ENCODE measurements around the gene TENT5C.

TENT5C gene

GRCh38 chr1:117642963-117643362, 37.1 kb downstream of the TENT5C start:
- H3K27ac ChIP-seq = no peak overlapping the region
- no peaks in the 10 kb centered on the region for H3K36me3 ChIP-seq
- H3K27me3 ChIP-seq = no peaks in the 10 kb centered on the region
- DNase-seq = no peak
- H3K4me3 ChIP-seq = no peak overlapping the region
- TF ChIP-seq CTCF (IDR thresholded peaks at IDR 0.05) = no peak
- no peaks in the 10 kb centered on the region for H3K9me3 ChIP-seq
- intact Hi-C loops (cut with DNase I; ENCODE audit: low total_unique reads) = no loop called here
- no peaks in the 10 kb centered on the region for H3K4me1 ChIP-seq

GRCh38 chr1:117643601-117644000, 37.8 kb downstream of the TENT5C start:
- intact Hi-C loops (cut with DNase I; ENCODE audit: low total_unique reads) = no loop called here
- TF ChIP-seq CTCF (IDR thresholded peaks at IDR 0.05) = no peak
- no peaks in the 10 kb centered on the region for H3K9me3 ChIP-seq
- no peaks in the 10 kb centered on the region for H3K36me3 ChIP-seq
- H3K27me3 ChIP-seq = no peaks in the 10 kb centered on the region
- no peak overlapping the region for H3K4me3 ChIP-seq
- DNase-seq = no peak
- no peak overlapping the region for H3K27ac ChIP-seq
- H3K4me1 ChIP-seq = no peaks in the 10 kb centered on the region

- TF ChIP-seq CTCF (IDR thresholded peaks at IDR 0.05) = no peak
- Histone ChIP-seq H3K36me3 (no peaks in the 10 kb centered on the region), H3K9me3 (no peaks in the 10 kb centered on the region), H3K4me1 (no peaks in the 10 kb centered on the region), H3K4me3 (no peak overlapping the region), H3K27me3 (no peaks in the 10 kb centered on the region), H3K27ac (no peak overlapping the region)
- DNase-seq = no peak
- intact Hi-C loops (cut with DNase I; ENCODE audit: low total_unique reads) = no loop called here
Measured at GRCh38 chr1:117644696-117645311, 39.0 kb downstream of the TENT5C start.

- intact Hi-C loops (cut with DNase I; ENCODE audit: low total_unique reads) = no loop called here
- Histone ChIP-seq H3K4me1 (no peaks in the 10 kb centered on the region), H3K4me3 (no peak overlapping the region), H3K9me3 (no peaks in the 10 kb centered on the region), H3K27ac (no peak overlapping the region), H3K36me3 (no peaks in the 10 kb centered on the region), H3K27me3 (no peaks in the 10 kb centered on the region)
- no peak for TF ChIP-seq CTCF (IDR thresholded peaks at IDR 0.05)
- DNase-seq = no peak
Measured at GRCh38 chr1:117645343-117645742, 39.5 kb downstream of the TENT5C start.

GRCh38 chr1:117646007-117646811, 40.4 kb downstream of the TENT5C start:
- intact Hi-C loops (cut with DNase I; ENCODE audit: low total_unique reads) = no loop called here
- Histone ChIP-seq H3K4me3 (no peak overlapping the region), H3K27ac (no peak overlapping the region), H3K4me1 (no peaks in the 10 kb centered on the region), H3K9me3 (no peaks in the 10 kb centered on the region), H3K27me3 (no peaks in the 10 kb centered on the region), H3K36me3 (no peaks in the 10 kb centered on the region)
- DNase-seq = no peak
- no peak for TF ChIP-seq CTCF (IDR thresholded peaks at IDR 0.05)

Data from tibial artery (tissue), 4 donors.